Measurements from ENCODE around the gene NAALADL1.

NAALADL1 gene

GRCh38 chr11:65058419-65059054 is at the start of gene NAALADL1:
TSS of gene NAALADL1 (minus strand) at chr11:65058553. CDS start at chr11:65058521, 32 bp downstream.
- no peak for DNase-seq

- no peak for DNase-seq
Observed at GRCh38 chr11:65107751-65108468, 49.6 kb upstream of the NAALADL1 start.

- DNase-seq, result no peak
Observed at GRCh38 chr11:65107078-65107477, 48.7 kb upstream of the NAALADL1 start.

GRCh38 chr11:65104628-65105027 is 46.3 kb upstream of the NAALADL1 start:
- no peak for DNase-seq

GRCh38 chr11:65103476-65103875 is 45.1 kb upstream of the NAALADL1 start:
- no peak for DNase-seq

- no peak for DNase-seq
Observed at GRCh38 chr11:65102142-65103095, 44.1 kb upstream of the NAALADL1 start.

- no peak for DNase-seq
Observed at GRCh38 chr11:65100674-65101350, 42.5 kb upstream of the NAALADL1 start.

- DNase-seq, result no peak
Observed at GRCh38 chr11:65096926-65097325, 38.6 kb upstream of the NAALADL1 start.

GRCh38 chr11:65095974-65096806 is 37.8 kb upstream of the NAALADL1 start, which contains the start of gene VPS51:
TSS of gene VPS51 (plus strand) at chr11:65096214. CDS start at chr11:65096251, 37 bp downstream.
- peak; percentile 68 for DNase-seq

GRCh38 chr11:65095427-65095826 is 37.1 kb upstream of the NAALADL1 start:
- DNase-seq, result no peak

- no peak for DNase-seq
Observed at GRCh38 chr11:65090628-65091027, 32.3 kb upstream of the NAALADL1 start.

- no peak for DNase-seq
Observed at GRCh38 chr11:65089621-65090020, 31.3 kb upstream of the NAALADL1 start.

- DNase-seq, result no peak
Observed at GRCh38 chr11:65087827-65088226, 29.5 kb upstream of the NAALADL1 start.

GRCh38 chr11:65087216-65087615 is 28.9 kb upstream of the NAALADL1 start:
- no peak for DNase-seq

- DNase-seq, result no peak
Observed at GRCh38 chr11:65086809-65087208, 28.5 kb upstream of the NAALADL1 start.

- no peak for DNase-seq
Observed at GRCh38 chr11:65085446-65085845, 27.1 kb upstream of the NAALADL1 start.

- DNase-seq, result no peak
Observed at GRCh38 chr11:65084598-65085375, 26.4 kb upstream of the NAALADL1 start.

- peak; percentile 93 for DNase-seq
Observed at GRCh38 chr11:65083834-65084597, 25.7 kb upstream of the NAALADL1 start, which contains the start of the genes CDCA5 and ZFPL1. TSS of gene CDCA5 (minus strand) at chr11:65084040. CDS start at chr11:65083978, 62 bp downstream. TSS of gene ZFPL1 (plus strand) at chr11:65084222. CDS start at chr11:65084699, 477 bp downstream.

GRCh38 chr11:65083134-65083833 is 24.9 kb upstream of the NAALADL1 start:
- no peak for DNase-seq
